HCT116 (cell line): ENCODE measurements around the gene EXOC4. TPM values are rescaled to one million over a fixed set of nuclear protein-coding genes. Genes with fewer than 3 reads are reported as not detected.

Experiments used
- ATAC-seq: fragments of 200-7000 bp; cut with Tn5 transposase; 2 replicates; pipeline ENCODE4 v1.9.1; 2020; ENCODE audit warnings: mild to moderate bottlenecking, moderate library complexity
- BruUV-seq: library from RNA; stranded (reverse); fragments of 400-500 nt; replicated peaks from 2 replicates; lab custom pipeline; 2021; lab: Mats Ljungman, UMichigan
- CTCF ChIA-PET: fragments of 300-600 bp; sonication (Branson Sonifier 250); formaldehyde crosslinking; loops from one replicate; lab custom pipeline; 2021; ENCODE audit warnings: antibody characterized with exemption; lab: Charles Lee
- POLR2A ChIA-PET: fragments of 300-600, 350-600 bp; sonication (Branson Sonifier 250); formaldehyde crosslinking; loops from one replicate; lab custom pipeline; 2021; ENCODE audit warnings: antibody characterized with exemption; lab: Charles Lee
- RAD21 ChIA-PET, 2 experiments: fragments of 300-600 bp; sonication (Branson Sonifier 250); formaldehyde crosslinking; loops; one replicate each; lab custom pipeline; 2023; ENCODE audit warnings: low total read pairs in 2 of 2; ENCODE audit not compliant: uncharacterized antibody in 2 of 2, unreplicated experiment in 2 of 2, low non-redundant PET in 1 of 2; lab: Charles Lee
- DNase-seq: peaks from one replicate; pipeline ENCODE4 v3.0.0-alpha.2; 2010; ENCODE audit warnings: low read depth, low spot score
- H2AFZ ChIP-seq: fragments of 200-600 bp; shearing (Covaris generic), sonication (generic); 2 replicates; pipeline ENCODE4 v1.6.1; 2017; ENCODE audit warnings: low read depth, mixed run types, mixed read lengths, antibody characterized with exemption, low read length; ENCODE audit not compliant: poor library complexity, severe bottlenecking
- H3K27ac ChIP-seq: 2 replicates; pipeline ENCODE4 v1.5.1; 2012; ENCODE audit warnings: low read depth, low read length
- H3K27me3 ChIP-seq: fragments of 200-600 bp; sonication (generic); 2 replicates; pipeline ENCODE4 v1.6.1; 2016; ENCODE audit warnings: mixed run types, low read length, mixed read lengths; ENCODE audit not compliant: insufficient read depth
- H3K36me3 ChIP-seq, 2 experiments: fragments of 200-500 bp in 1 of 2; fragments of 200-600 bp in 1 of 2; sonication (Bioruptor generic) in 1 of 2; sonication (generic) in 1 of 2; 2 replicates each; pipeline versions ENCODE4 v1.5.1 to v1.6.1; 2014 to 2016; ENCODE audit warnings: low read length in 2 of 2, inconsistent platforms in 1 of 2, mixed read lengths in 1 of 2, mixed run types in 1 of 2; ENCODE audit not compliant: insufficient read depth in 2 of 2, control insufficient read depth in 1 of 2
- H3K4me1 ChIP-seq, 2 experiments: fragments of 200-600 bp in 1 of 2; sonication (generic) in 1 of 2; 2 replicates each; pipeline versions ENCODE4 v1.5.1 to v1.6.1; 2012 to 2017; ENCODE audit warnings: low read length in 2 of 2, inconsistent platforms in 1 of 2, mild to moderate bottlenecking in 1 of 2, mixed read lengths in 1 of 2, mixed run types in 1 of 2, moderate library complexity in 1 of 2; ENCODE audit not compliant: insufficient read depth in 2 of 2, control insufficient read depth in 1 of 2
- H3K4me2 ChIP-seq: fragments of 200-600 bp; sonication (generic); 2 replicates; pipeline ENCODE4 v1.6.1; 2017; ENCODE audit warnings: mixed run types, low read length, mixed read lengths
- H3K4me3 ChIP-seq, 2 experiments: fragments of 200-600 bp in 1 of 2; sonication (generic) in 1 of 2; replicated peaks in 1 of 2; 2 replicates each; pipeline ENCODE4 v1.5.1; 2011 to 2016; ENCODE audit warnings: low read length in 2 of 2, control low read depth in 1 of 2, low read depth in 1 of 2, mild to moderate bottlenecking in 1 of 2, mixed read lengths in 1 of 2, mixed run types in 1 of 2
- H3K79me2 ChIP-seq: fragments of 200-600 bp; sonication (generic); 2 replicates; pipeline ENCODE4 v1.6.1; 2017; ENCODE audit warnings: mild to moderate bottlenecking, mixed run types, low read length, moderate library complexity, mixed read lengths; ENCODE audit not compliant: insufficient read depth
- H3K9ac ChIP-seq: fragments of 200-600 bp; sonication (generic); 2 replicates; pipeline ENCODE4 v1.6.1; 2016; ENCODE audit warnings: low read length, mixed read lengths
- H3K9me2 ChIP-seq: fragments of 200-600 bp; sonication (generic), shearing (Covaris generic); 2 replicates; pipeline ENCODE4 v1.6.1; 2017; ENCODE audit warnings: mixed run types, mild to moderate bottlenecking, moderate library complexity; ENCODE audit not compliant: insufficient read depth
- H3K9me3 ChIP-seq, 2 experiments: fragments of 200-500 bp in 1 of 2; fragments of 200-600 bp in 1 of 2; sonication (Bioruptor generic) in 1 of 2; sonication (generic) in 1 of 2; 2 replicates each; pipeline ENCODE4 v1.6.1; 2014 to 2017; ENCODE audit warnings: low read length in 2 of 2, mixed read lengths in 2 of 2, inconsistent platforms in 1 of 2, low read depth in 1 of 2, mild to moderate bottlenecking in 1 of 2, mixed run types in 1 of 2, moderate library complexity in 1 of 2; ENCODE audit not compliant: control insufficient read depth in 1 of 2, insufficient read depth in 1 of 2
- H4K20me1 ChIP-seq: fragments of 200-600 bp; sonication (generic), shearing (Covaris generic); 2 replicates; pipeline ENCODE4 v1.6.1; 2017; ENCODE audit warnings: mixed run types, mild to moderate bottlenecking, moderate library complexity; ENCODE audit not compliant: insufficient read depth
- ATF3 ChIP-seq: IDR thresholded peaks from 2 replicates; pipeline ENCODE4 v1.6.1; 2012
- ELF1 ChIP-seq: IDR thresholded peaks from 2 replicates; pipeline ENCODE4 v1.6.1; 2012; ENCODE audit warnings: low read depth, borderline replicate concordance
- EZH2phosphoT487 ChIP-seq: fragments of 200-600 bp; IDR thresholded peaks from 2 replicates; pipeline ENCODE4 v1.6.1; 2018; ENCODE audit warnings: antibody characterized with exemption, borderline replicate concordance
- POLR2AphosphoS5 ChIP-seq: IDR thresholded peaks from 2 replicates; pipeline ENCODE4 v1.6.1; 2011; ENCODE audit warnings: mild to moderate bottlenecking, low read depth, low read length, moderate library complexity
- SIN3A ChIP-seq: IDR thresholded peaks from 2 replicates; pipeline ENCODE4 v1.6.1; 2012; ENCODE audit warnings: low read depth
- SP1 ChIP-seq: IDR thresholded peaks from 2 replicates; pipeline ENCODE4 v1.6.1; 2012; ENCODE audit warnings: low read depth
- TCF7L2 ChIP-seq: IDR thresholded peaks from 2 replicates; pipeline ENCODE4 v1.7.0; 2011; ENCODE audit warnings: borderline replicate concordance, inconsistent platforms; ENCODE audit not compliant: insufficient read depth, insufficient read length; ENCODE audit errors: extremely low read depth
- ZFX ChIP-seq: fragments of 450-650 bp; IDR thresholded peaks from 2 replicates; pipeline ENCODE4 v1.6.1; 2017
- intact Hi-C: fragments of 100-400 bp; cut with micrococcal nuclease; formaldehyde crosslinking; loops from 2 replicates; pipeline ENCODE4 v1.10.0; 2022
- total RNA-seq: library from RNA; stranded (reverse); gene quantifications from one replicate; pipeline ENCODE4 v1.2.1, GENCODE V29; 2021; ENCODE audit not compliant: unreplicated experiment
- TF ChIP-seq, protein P1 (sequence below): IDR thresholded peaks from 2 replicates; pipeline ENCODE4 v1.6.1; 2011; ENCODE audit warnings: mild to moderate bottlenecking, low read length, moderate library complexity; ENCODE audit not compliant: insufficient replicate concordance; ENCODE audit errors: extremely low read depth
- TF ChIP-seq, protein P2 (sequence below): IDR thresholded peaks from 2 replicates; pipeline ENCODE4 v1.6.1; 2012; ENCODE audit warnings: low read depth

EXOC4 gene
- total RNA-seq, 1 experiment from 2014 or later = 40.3 TPM

GRCh38 chr7:133769668-133770067, 516.8 kb downstream of the EXOC4 start (continued):
- TF ChIP-seq, protein P1, sequence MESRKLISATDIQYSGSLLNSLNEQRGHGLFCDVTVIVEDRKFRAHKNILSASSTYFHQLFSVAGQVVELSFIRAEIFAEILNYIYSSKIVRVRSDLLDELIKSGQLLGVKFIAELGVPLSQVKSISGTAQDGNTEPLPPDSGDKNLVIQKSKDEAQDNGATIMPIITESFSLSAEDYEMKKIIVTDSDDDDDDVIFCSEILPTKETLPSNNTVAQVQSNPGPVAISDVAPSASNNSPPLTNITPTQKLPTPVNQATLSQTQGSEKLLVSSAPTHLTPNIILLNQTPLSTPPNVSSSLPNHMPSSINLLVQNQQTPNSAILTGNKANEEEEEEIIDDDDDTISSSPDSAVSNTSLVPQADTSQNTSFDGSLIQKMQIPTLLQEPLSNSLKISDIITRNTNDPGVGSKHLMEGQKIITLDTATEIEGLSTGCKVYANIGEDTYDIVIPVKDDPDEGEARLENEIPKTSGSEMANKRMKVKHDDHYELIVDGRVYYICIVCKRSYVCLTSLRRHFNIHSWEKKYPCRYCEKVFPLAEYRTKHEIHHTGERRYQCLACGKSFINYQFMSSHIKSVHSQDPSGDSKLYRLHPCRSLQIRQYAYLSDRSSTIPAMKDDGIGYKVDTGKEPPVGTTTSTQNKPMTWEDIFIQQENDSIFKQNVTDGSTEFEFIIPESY = no peak
- no peak for TF ChIP-seq SIN3A
- TF ChIP-seq, protein P2, sequence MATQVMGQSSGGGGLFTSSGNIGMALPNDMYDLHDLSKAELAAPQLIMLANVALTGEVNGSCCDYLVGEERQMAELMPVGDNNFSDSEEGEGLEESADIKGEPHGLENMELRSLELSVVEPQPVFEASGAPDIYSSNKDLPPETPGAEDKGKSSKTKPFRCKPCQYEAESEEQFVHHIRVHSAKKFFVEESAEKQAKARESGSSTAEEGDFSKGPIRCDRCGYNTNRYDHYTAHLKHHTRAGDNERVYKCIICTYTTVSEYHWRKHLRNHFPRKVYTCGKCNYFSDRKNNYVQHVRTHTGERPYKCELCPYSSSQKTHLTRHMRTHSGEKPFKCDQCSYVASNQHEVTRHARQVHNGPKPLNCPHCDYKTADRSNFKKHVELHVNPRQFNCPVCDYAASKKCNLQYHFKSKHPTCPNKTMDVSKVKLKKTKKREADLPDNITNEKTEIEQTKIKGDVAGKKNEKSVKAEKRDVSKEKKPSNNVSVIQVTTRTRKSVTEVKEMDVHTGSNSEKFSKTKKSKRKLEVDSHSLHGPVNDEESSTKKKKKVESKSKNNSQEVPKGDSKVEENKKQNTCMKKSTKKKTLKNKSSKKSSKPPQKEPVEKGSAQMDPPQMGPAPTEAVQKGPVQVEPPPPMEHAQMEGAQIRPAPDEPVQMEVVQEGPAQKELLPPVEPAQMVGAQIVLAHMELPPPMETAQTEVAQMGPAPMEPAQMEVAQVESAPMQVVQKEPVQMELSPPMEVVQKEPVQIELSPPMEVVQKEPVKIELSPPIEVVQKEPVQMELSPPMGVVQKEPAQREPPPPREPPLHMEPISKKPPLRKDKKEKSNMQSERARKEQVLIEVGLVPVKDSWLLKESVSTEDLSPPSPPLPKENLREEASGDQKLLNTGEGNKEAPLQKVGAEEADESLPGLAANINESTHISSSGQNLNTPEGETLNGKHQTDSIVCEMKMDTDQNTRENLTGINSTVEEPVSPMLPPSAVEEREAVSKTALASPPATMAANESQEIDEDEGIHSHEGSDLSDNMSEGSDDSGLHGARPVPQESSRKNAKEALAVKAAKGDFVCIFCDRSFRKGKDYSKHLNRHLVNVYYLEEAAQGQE = no peak
- TF ChIP-seq, all 23 proteins: peak for 0

- RAD21 ChIA-PET = no interaction called here
- Histone ChIP-seq H3K4me1 (0 out of 4 replicates have a peak, but pooled peaks cover 0 to 6% of the 10 kb centered on the region in 2 experiments), H3K9me3 (no peaks in the 10 kb centered on the region), H3K36me3 (no peaks in the 10 kb centered on the region), H3K4me3 (no peak overlapping the region), H3K79me2 (no peaks in the 10 kb centered on the region), H2AFZ (no peak overlapping the region), H3K9me2 (no peaks in the 10 kb centered on the region), H4K20me1 (no peaks in the 10 kb centered on the region), H3K9ac (no peak overlapping the region), H3K27ac (no peak overlapping the region), H3K4me2 (no peak overlapping the region), H3K27me3 (no peaks in the 10 kb centered on the region)
- no peak for ATAC-seq
- no peak for DNase-seq
- TF ChIP-seq ELF1 (no peak), POLR2AphosphoS5 (no peak), TCF7L2 (no peak), EZH2phosphoT487 (no peak), ZFX (no peak), ATF3 (no peak), SP1 (no peak)
- CTCF ChIA-PET = no interaction called here
- intact Hi-C loops = no loop called here
- POLR2A ChIA-PET = no interaction called here
- no TSS peak for BruUV-seq
These were observed 518.1 kb downstream of the EXOC4 start for GRCh38 chr7:133770863-133771492.
